UCSD-AML1 (cell line): Measurements from ENCODE around the gene RNF11.

Source experiments
- DNase-seq: peaks from one replicate; lab custom pipeline; 2025; ENCODE audit not compliant: unreplicated experiment; lab: John Stamatoyannopoulos, UW

The RNF11 gene

DNA sequence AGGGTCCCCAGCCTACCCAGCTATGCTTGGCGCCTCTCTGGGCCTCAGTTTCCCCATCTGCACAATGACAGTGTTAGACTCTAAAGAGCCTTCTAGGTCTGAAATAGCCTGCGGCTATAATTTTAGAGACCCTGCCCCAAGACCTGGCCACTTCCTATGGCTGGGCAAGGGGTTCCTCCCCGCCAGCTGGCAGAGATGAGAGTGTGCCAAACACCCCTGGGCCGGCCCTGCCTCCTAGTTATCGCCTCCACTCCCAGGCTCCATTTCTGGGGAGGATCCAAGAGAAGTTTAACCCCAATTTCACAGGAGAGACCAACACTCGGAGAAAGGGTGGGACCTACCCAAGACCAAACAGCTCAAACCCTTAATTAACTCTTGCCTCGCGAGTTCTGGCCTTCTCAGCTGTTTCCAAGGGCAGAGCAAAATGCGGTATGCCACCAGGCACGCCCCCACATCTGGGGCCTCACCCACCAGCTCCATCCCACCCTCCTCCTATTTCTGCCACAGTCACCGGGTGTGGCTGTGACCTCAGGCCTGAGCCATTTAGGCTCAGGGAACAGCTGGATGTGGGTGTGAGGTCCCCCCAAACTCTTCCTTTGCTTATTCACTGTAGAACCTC is 58.6 kb downstream of the RNF11 start:
- peak; percentile 35 for DNase-seq

DNA sequence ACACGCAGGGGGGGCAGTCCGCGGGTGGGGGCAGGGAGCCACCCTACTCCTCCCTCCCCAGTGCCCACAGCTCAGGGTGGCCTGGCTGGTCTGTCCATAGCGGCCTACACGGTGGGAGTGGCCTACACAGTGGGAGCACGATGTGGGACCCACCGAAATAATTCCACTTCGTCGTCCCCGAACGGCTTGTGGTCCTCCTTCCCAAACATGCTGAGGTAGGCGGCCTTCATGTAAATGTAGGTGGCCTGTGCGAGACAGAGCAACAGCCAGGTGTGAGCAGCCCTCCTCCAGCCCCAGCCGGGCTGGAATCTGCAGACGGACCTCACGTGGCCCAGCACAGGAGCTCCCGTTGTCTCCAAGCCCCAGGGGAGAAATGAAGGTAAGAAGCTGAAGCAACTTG is 59.9 kb downstream of the RNF11 start:
- no peak for DNase-seq

DNA sequence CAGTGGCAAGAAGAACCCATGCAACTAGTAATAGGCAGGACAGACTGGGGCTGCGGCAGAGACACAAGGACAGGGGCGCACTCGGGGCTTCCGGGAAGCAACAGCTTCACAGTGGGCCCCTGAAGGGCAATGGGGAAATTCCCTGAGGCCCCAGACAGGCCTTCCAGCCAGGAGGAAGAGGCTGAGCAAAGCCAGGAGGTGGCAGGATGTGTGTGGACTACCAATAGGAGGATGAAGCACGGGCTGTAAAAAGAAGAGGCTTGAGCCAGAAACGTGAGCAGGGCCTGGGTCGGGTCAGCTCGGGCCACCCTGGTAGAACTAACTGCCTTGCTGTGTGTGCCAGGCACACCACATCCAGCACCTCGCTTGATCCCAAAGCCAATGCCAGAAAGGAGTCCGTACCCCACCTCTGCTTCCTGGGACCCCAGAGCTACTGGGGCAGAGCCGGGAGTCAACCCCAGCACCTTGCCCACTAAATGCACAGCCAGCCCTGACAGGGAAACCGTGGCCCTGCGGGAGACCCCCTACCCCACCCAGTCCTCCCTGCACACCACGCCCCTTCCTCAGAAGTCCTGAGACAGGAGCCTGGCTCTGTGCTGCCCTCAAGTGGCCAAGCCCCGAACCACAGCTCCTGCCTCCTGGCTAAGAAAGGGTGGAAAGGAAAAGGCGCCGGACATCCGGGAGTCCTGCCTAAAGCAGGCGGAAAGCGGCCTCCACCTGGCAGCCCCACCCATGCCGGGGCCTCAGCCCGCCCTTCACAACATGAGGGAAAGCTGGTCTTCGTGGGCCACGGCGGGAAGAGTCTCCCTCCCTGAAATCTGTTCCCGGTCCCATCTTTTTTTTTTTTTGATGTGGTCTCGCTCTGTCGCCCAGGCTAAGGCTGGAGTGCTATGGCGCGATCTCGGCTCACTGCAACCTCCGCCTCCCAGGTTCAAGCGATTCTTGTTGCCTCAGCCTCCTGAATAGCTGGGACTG is 60.6 kb downstream of the RNF11 start:
- peak; percentile 90 for DNase-seq

DNA sequence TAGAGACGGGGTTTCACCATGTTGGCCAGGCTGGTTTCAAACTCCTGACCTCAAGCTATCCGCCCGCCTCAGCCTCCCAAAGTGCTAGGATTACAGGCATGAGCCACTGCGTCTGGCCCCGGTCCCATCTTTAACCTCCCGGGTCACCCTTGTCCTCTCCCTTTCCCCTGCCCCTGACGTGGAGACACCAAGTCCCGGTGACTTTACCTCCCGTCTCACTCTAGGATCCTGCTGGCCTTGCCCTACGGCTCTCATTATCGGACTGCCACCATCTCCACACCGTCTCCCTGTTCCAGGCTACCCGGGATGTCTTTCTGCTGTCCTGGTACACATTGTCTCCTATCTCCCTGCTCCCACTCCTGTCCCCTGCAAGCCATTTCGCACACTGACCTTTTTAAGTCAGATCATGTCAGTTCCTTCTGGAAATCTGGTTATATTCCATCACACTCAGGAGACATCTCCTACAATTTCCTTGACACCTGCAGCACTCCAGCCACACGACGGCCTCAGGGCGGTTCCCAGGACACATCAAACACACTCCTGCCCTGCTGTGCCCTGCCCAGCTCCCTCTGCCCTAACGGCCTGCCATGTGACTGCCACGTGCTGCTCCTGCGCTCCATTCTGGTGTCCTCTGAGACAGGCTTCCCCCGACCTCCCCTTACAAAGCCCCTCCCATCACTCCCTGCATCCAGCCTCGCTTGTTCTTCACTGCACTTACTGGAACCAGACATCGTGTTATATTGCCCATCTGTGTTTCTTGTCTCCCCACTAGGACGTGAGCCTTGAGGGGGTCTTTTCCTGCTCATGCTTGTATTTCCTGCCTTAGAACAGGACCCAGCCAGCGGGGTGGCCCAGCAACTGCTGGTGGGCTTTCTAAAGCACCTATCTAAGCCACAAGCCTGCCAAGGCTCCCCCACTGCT is 61.6 kb downstream of the RNF11 start:
- no peak for DNase-seq

DNA sequence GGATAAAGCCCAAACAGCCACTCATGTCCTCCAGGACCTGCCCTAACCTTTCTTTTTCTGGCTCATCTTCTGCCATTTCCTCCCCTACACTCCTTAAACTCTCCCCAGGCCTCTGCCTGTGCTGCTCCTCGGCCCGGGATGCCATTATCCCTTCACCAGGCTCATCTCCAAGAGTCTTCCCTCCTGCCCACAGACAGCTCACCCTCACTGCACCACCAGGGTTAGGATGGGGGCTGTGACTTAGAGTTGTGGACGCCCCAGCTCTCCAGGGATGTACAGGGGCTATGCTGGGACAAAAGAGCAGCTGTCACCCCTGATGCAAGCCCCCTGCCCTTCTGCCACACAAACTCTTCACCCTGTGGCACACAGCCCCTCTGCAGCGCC is 62.2 kb downstream of the RNF11 start:
- DNase-seq, result no peak

DNA sequence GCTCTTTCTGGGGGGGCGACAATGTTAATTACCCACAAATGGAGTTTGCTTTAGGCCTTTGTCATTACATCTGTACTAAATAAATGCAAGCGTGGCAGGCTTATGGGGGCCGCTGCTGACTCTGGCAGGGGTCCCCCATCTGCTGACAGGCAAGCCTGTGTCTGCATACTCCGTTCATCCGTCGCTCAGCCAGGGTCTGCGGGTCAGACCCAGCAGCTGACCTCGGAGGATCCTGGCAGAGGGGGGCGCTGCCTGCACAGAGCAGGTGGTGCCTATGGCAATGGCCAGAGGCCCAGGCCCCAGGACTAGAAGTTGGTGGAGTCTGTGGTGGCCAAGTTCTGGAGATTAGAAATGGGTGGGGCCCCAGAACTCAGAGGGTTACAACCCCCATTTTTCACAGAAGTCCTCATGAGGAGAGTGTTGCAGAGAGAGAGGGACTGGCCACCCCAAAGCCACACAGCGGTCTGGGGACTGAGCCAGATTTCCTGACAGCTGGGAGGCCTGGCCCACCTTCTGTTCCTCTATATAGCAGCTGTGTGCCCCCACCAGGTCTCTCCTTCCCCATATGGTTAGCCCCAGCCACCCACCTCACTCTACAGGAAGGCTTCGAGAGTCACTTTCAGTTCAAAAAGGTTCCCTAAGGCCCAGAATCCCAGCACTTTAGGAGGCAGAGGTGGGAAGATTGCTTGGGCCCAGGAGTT is 63.3 kb downstream of the RNF11 start:
- DNase-seq, result no peak

DNA sequence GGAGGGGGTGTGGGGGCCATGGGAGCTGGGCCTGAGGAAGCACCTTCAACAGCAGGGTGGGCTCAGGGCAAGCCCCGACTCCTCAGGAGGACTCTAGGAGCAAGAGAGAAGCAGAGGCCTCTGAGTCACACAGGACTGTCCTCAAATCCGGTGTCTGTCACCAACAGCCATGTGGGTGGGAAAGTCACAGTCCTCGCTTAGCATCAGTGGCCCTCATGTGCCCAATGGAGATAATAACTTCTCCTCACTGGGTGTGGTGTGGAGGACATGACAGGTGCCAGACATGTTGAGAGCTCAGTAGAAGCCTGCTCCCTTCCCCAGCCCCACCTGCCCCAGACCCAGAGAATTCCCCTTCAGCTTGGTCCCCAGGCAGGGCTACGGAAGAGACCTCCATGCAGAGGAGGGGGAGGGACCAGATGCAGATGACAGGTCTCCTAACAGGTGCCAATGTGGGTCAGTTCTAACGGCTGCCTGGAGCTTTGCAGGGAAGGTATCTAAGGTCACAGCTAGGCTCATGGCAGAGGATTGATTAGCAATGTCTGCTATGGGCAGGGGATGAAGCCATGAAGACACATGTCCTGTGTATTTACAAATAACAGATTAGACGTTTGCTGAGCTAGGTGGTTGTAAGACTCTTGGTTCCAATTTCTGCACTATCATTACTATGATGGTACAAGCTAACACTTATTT is 64.1 kb downstream of the RNF11 start:
- DNase-seq, result no peak

DNA sequence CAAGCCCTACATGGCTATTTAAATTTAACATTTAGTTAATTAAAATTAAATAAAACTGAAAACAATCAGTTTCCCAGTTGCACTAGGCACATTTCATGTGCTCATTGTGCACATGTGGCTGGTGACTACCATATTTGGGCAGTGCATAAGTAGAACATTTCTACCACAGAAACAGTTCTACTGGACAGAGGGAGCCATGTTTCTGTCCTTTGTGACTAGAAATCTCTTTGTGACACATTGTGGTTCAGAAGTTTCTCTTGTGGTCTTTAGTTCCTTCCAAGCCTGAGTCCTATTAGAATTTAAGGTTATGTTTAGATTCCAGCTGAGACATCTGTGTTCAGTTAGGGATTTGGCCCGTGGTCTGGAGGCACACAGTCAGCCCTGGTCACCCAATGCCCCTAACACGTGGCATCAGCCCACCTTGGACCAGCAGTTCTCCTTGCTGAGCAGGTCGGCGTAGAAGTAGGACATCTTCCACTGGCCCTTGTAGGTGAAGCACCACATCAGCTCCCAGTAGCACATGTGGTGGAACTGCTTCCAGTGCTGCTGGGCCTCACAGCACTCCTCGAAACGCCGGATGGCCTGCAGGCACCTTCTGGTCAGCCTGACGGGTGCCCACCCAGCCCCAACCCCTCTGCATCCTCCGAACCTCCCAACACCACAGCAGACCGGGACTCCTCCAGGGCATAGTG is 65.2 kb downstream of the RNF11 start:
- no peak for DNase-seq

DNA sequence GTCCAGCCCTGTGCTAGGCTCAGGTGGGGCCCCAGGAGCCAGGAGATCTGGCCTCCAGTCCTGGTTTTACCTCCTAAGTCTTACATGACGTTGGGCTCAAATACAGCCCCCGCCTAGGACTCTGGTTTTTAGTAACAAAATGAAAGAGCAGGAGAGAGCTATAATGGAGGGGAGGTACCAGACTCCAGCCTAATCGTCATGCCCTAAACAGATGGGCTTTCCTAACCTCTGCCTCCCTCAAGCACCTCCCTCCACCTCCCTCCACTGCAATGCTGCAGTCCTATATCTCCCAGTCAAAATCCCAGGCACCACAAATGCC is 65.7 kb downstream of the RNF11 start:
- no peak for DNase-seq

DNA sequence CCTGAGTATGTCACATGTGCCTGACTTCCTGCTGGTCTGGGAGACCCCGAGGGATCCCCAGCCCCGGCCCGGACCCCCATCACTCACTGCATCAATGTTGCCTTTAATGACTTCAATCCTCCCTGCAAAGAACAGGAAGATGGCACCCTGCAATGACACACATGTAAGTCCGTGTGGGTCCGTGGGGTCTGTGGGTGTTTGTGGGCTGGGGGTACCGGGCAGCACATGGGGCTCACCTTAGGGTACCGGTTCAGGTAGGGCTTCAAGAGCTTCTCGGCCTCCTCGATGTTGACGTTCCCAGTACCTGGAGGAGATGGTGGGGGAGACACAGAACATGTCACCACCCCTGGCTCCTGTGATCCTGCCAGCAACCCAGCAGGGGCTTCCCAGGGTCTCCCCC is 66.2 kb downstream of the RNF11 start:
- DNase-seq, result no peak

DNA sequence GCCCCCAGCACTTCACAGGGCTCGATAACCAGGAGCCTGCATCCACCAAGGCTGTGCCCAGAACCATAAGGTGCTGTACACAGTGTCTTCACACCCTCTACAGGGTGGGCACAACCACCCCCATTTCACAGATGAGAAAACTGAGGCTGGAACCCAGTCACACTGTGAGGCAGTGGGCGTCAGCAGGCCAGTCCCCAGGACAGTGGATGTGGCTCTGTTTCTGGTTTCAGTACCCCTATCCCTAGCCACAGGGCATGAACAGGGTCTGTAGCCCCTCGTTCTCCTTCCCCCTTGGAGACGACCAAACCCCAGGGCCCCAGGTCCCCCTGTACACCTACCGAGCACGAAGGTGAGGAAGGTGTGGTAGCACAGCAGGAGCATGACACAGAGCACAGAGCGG is 66.7 kb downstream of the RNF11 start:
- DNase-seq, result no peak

DNA sequence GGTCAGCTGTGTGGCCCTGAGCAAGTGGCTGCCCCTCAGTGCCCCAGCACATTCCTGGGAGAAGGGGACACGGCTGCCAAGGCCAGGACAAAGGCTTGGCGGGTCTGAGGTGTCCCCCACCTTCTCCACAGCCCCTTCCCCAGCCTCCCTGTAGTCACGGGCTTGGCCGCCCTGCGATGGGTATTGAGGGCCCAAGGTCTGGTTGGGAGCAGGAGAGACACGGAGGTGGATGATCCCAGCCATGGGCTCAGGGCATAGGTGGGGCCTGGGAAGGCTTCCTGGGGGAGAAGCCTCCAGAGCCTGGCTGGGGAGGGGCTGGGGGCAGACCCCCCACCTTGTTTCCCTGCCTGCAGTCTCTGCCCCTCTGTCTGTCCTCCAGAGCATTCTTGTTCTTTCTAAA is 67.2 kb downstream of the RNF11 start:
- DNase-seq, result no peak

DNA sequence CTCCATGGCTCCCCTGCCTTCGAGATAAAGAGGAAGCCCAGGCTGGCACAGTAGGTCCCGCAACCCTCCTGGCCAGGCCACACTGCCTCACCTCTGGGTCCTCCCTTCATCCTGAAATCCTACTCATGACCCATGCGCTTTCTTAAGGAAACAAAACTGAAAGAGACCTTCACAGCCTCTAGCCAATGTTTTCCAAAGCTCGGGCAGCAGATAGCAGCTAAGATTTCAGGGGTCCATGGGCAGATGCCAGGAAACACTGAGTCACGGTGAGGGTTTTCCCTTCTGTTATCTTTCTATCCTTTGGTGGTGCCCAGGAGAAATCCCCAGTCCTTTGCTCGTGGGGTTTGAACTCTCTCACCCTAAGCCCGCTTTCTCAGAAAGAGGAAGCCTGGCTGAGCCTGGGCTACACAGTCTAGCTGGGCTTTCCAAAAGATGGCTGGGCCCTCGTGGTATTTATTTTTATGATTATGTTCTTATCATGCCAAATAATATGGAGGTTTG is 67.7 kb downstream of the RNF11 start:
- DNase-seq, result peak; percentile 61

DNA sequence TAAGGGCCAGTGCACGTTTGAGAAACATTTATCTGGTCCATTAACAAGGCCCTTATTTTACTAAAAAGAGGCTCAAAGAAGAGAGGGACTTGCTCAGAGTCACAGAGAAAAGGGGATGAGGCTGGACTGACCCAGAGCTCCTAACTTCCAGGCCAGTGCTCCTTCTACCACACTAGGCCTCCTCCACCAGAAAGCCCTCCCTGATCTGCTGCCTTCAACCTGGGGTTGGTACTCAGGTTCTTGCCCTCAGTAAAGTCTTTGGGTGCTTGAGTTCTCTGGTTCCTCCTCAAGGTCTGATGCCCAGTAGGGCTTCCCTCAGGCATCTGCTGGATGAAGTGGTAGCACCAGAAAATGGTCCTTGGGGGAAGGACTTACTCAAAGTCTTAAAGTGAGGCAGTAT is 68.3 kb downstream of the RNF11 start:
- DNase-seq, result no peak

DNA sequence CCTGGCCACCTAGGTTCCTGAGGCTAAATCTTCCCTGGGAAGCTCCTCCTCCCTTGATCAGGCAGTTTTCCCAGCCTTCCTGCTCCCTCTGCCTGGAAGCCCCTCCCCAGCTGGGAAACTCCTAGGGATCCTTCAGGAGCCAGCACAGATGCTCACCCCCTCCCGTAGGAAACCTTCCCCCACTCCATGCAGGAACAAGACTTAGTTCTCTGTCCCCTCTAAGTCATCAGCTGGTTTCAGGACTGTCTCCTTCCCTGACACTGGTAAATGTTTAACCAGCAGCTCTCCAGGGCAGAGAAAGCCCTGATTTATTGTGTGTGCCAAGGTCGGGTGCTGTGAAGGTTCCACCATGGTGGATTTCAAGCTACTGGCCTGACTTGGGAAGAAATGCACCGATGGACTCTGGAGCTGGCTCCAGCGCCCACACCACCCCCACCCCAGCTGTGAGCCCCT is 69.3 kb downstream of the RNF11 start:
- no peak for DNase-seq

DNA sequence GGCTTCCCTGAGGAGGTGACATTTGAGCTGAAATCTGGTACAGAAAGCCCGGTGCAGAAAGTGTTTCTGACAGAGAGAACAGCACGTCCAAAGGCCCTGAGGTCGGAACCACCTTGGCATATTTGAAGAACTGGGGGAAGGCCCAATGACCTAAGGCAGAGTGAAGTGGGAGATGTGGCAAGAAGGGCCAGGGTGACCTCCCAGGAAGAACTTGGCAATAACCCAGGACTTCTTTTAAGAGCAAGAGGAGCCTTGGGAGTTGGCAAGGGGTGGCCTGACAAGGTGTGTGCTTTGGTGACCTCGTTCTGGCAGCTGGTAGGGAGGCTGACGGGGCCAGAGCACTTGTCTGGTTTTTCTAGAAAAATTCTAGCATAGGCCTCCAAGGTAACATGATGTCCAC is 70.9 kb downstream of the RNF11 start:
- no peak for DNase-seq

DNA sequence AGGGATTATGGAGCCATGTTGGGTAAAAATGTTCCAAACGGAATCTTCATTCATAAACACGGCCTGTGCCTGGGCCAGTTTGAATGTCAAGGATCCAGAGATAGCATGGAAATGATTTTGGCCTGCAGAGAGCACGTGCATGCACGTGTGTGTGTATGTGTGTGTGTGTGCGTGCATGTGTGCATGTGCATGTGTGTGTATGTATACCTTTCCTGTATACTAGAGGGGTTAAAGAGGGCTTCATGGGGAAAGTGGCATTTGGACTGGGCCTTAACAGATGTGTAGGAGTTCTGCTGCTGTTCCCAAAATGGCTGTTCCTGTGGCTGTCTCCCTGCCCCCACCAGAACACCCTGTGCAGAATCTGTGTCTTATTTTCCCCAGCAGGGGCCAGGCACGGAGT is 72.6 kb downstream of the RNF11 start:
- no peak for DNase-seq

DNA sequence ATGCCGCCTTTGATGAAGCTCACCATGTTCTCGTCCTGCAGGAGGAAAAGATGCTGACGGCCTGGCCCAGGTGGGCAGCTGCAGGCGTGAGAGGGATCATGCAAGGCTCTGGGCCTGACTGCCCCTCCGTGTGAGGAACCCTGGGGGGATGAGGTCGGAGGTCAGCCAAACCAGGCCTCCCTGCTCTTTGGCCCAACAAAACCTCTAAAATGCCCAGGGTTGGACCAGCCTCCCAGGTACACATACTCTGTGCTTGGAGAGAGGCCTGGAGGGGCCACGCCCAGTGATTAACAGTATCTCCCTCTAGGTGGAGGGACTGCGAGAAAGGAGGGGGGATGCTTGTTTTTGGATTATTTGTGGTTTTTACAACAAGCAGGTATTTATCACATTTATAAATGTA is 73.2 kb downstream of the RNF11 start:
- DNase-seq, result no peak

DNA sequence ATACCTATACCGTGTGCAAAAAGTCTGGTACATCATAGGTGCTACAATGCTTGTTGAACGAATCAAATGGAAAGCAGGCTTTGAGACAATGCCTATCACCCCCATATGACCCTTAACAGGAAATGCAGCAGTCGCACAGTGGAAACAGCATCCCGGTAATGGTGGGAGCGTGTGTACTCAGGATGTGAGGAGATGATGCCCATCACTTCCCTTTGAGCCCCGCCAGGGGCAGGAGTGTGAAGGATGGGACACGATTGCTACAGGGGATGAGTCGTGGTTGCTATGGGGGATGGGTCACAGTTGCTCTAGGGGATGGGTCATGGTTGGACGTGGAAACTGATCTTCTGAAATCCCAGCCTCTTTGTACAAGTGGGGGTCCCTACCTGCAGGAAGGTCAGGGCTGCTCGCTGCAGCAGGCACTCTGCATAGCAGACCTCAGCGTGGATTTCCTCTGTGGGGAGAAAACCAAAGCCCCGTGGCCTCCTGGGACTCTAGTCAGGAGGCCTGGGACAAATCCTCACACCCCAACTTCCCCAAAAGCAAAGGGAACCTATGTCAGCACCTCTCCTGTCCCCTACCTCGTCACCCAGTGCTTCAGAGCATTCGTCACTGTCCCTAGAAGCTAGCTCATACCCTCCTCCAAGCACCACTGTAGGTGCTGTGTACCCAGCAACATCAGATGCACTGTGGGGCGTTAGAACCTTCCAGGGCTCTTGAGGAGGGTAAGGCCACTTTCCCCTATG is 75.0 kb downstream of the RNF11 start:
- peak; percentile 30 for DNase-seq
